Stimulated activated naive CD4-positive, alpha-beta T cell (primary cell): Measurements from ENCODE around the gene CA5B.
"Not testable (repeated sequence)": the region's sequence is repeated elsewhere in the genome, so short reads cannot be mapped to it uniquely, and the experiment has no call there.

Source experiments
- DNase-seq, 6 experiments: peaks; one replicate each; lab custom pipeline; 2025; lab: John Stamatoyannopoulos, UW

Gene CA5B

GRCh38 chrX:15748841-15749240 lies 10.8 kb downstream of the CA5B start:
- no peak for DNase-seq

- DNase-seq: peak in 5 of 6 experiments; percentile 3 to 59 (median 17)
Observed at GRCh38 chrX:15749642-15750610, 11.9 kb downstream of the CA5B start.

DNA sequence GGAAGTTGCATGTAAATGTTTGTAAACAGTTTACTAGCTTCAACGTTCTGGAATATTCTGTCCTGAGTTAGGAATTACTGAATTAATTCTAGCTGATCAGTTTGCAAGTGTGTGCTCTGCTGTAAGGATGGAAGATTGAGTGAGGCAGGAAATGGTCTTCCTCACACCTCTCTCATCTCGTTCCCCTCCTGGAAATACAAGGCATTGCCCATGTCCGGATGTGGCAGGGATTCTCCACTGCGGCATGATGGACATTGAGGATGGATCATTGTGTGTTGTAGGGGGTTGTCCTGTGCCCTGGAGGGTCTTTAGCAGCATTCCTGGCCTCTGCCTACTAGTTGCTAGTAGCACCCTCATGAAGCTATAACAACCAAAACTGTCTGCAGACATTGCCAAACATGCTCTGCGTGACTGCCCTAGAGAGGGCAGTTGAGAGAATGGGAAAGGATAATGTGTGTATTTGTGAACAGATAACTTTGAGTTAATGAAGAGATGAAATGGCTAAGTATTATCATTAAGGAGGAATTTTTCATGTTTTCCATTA lies 12.6 kb downstream of the CA5B start:
- peak in 2 of 6 experiments; percentile 53 for DNase-seq

GRCh38 chrX:15751155-15751819 lies 13.2 kb downstream of the CA5B start:
- DNase-seq: peak in 4 of 6 experiments; percentile 9 to 85 (median 74)

GRCh38 chrX:15755091-15755490 lies 17.0 kb downstream of the CA5B start:
- DNase-seq: no peak

- DNase-seq: peak in 4 of 6 experiments; percentile 7 to 66 (median 52)
Observed at GRCh38 chrX:15758140-15758539, 20.1 kb downstream of the CA5B start.

- DNase-seq: not testable (repeated sequence)
Observed at GRCh38 chrX:15759886-15760285, 21.8 kb downstream of the CA5B start.

DNA sequence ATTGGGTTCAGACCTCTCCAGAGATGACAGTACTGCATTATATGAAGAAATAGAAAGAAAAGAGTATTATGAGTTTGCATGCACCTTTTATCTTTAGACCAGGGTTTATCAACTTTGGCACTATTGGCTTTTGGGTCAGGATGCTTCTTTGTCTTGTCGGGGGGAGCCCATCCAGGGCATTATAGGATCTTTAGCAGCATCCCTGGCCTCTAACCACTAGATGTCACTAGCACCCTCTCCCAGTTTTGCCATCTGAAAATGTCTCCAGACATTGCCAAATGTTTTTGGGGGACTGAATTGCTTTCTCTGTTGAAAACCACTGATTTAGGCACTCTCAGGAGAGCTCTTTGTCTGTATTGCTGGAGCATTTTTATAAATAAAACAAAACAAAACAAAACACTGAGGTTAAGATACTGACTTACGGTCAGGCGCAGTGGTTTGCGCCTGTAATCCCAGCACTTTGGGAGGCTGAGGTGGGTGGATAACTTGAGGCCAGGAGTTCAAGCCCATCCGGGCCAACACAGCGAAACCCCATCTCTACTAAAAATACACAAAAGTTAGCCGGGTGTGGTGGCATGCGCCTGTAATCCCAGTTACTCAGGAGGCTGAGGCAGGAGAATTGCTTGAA lies 23.6 kb downstream of the CA5B start:
- peak in 3 of 6 experiments; percentile 9 to 59 (median 55) for DNase-seq

DNA sequence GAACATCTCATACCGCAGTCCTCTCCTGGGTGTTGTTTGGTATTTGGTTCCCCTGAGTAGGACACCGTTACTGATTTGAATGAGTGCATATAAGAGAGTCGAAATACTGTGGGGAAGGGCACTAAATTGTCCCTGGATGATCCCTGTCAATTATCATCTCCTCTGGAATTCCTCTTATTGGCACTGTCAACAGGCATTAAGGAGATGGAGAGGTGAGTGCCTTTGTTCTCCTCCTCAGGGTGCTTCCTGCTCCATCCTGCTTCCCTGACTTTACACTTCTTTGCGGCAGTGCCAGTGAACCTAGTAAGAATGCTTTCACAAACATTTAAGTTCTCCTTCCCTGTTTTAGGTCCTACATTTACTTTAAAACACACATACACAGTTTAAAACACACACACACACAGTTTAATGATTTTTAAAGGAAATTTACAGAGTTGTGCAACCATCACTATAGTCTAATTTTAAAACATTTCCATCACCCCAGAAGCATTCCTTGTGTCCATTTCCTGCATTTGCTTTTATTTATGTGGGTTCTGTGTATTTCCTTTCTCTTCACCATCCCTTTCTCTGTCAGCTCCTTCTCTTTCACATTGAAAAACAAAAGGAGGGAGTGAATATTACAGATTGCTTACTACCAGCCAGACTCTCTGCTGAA lies 31.4 kb downstream of the CA5B start:
- no peak for DNase-seq

DNA sequence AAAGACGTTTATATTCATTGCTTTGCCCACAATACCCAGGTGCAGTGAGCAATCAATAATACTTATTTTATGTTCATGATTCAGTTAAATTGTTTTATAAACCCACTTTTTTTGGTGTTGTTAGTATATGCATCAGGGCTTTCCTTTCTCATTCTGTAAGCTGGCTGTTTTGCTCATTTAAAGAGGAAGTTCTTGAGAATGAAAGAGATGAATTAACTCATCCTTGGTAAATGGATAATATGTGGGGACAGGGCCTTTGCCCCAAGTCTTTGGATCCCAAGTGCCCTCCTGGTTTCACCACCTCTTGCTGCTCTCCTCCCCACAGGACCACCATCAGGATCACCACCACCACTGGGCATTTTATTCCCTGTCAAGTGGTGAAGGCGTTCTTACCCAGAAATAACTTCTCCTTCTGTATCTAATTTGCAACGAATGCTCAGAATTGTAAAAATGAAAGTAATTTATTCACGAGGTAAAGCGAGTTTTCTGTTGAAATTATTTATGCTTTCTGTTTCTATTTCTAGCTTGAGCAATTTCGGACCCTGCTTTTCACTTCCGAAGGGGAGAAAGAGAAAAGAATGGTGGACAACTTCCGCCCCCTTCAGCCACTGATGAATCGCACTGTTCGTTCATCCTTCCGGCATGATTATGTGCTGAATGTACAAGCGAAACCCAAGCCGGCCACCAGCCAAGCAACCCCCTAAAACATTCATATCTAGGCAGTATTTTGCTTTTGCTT lies 44.1 kb downstream of the CA5B start:
- DNase-seq: no peak

- DNase-seq: no peak
Observed at GRCh38 chrX:15785176-15785750, 47.2 kb downstream of the CA5B start.

DNA sequence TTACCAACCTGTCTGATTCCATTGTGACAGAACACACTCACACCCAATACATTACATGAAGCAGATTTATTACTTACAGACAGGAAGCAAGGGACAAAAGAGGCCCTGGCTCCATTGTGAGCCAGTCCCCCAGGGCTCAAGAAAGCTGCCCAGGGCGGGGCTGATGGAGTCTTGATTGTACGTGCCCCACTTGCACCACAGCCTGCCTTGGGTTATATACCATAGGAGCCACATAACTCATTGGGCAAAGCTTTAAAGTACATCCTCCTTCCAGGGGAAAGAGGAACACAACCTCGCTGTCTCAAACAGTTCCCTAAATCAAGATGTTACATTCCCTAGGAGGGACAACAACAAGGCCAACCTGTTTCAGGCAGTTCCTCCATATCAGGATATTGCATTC lies 48.8 kb downstream of the CA5B start:
- DNase-seq: no peak

DNA sequence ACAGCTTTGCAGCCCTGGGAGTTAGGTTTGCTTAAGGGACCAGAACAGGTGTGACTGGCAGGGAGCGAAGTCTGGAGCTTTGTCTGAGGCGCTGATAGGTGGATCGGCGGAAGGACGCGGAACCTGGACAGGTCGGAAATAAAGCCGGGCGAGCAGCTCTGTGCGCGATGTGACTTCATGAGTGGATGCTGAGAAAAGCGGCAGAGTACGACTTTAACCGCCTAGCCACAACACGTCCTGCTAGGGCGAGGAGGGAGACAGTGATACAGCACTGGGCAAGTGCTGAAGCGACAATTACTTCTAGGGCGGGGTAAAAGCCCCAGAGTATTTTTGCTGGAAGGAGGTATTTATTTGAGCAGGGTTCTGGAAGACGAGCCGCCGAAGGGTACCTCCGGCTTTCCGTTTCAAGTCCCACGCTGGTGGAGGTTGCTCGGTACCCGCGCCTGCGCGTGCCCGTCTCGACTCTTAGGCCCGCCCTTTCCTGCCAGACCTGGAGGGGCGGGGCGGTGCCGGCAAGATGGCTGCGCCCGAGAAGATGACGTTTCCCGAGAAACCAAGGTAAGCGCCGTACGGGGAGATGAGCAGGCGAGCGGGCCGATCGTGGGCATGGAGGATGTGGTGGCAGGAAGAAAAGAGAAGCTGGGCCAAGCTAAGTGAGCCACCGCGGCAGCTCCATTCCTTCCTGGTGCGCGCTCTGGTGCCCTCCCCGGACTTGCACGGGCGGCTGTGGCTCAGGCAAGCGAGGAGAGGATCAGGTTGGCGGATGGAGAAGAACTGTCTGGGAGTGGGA lies 52.1 kb downstream of the CA5B start, which contains the start of gene ZRSR2:
Gene ZRSR2 (plus strand): TSS at position 506 of the 790 bp plus-strand sequence. CDS start 12 bp downstream, at position 518.
- DNase-seq: peak; percentile 80 to 94 (median 88)

GRCh38 chrX:15790769-15791290 lies 52.8 kb downstream of the CA5B start:
- peak in 1 of 6 experiments; percentile 57 for DNase-seq

DNA sequence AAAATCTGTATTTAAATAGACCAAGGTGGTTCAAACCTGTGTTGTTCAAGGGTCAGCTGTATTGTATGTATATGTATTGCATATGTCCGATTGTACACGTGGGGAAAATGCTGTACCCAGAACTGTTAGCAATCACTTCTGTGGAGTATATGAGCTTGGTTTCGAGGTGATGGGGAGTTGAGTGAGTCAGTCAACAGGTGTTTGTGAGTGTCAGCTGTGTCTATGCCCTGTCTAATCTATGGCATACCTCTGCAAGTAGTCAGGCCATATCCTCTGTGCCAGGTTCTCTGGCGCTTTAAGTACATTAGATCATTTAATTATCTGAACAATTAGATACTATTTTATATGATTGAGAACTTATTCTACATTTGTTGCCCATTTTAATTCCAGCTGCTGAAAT lies 59.6 kb downstream of the CA5B start:
- no peak for DNase-seq

GRCh38 chrX:15804563-15804962 lies 66.5 kb downstream of the CA5B start:
- DNase-seq: no peak

DNA sequence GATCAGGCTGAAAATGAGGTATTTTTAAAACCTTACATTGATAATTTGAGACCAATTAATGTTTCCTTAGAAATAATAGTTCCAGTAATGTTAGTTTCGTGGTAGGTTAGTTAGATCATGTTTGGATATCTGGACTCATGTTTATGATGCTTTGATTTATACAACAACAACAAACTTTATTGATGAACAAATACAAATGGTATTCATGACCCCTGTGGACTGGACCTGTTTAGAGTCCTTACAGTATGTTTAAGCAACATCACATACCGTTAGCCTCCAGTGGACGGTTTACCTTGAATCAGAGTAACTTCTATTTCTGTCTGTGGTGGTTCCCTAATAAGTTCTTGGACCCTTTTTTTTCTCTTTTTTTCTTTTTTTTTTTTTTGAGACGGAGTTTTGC lies 70.2 kb downstream of the CA5B start:
- DNase-seq: no peak

- DNase-seq: no peak
Observed at GRCh38 chrX:15812192-15812938, 74.3 kb downstream of the CA5B start.

DNA sequence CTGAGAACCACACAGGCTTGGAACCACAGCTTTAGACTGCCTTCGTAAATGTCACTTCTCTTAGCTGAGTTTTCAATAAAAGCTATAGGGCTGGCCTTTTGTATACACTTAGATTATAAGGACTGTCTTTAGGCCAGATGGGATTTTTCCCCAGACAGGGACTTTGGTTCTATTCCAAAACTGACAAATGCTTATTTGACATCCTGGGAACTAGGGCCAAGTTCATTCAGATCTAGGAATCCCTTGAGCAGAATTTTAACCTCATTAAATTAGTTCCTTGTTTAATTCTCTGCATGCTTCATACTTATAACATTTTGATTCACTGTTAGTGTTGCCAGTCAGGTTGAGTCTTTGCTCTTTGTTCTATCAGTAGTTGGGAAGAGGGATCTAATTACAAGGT lies 75.3 kb downstream of the CA5B start:
- no peak for DNase-seq
